Measurements from ENCODE around the gene MYO5B. TPM values are rescaled to one million over a fixed set of nuclear protein-coding genes. Genes with fewer than 3 reads are reported as not detected.
A peak's percentile ranks its signal among the peaks of the same experiment; 100 is the strongest.

Gene MYO5B
- total and polyA plus RNA-seq, 2 donors (not counting 1 experiment from before 2014, with no cell fraction given), result 0.30 to 1.7 TPM

- Histone ChIP-seq H3K4me2 (replicated peaks; ENCODE audit: low read depth, low read length, poor library complexity, severe bottlenecking) (no peak overlapping the region), H3K9me3 (ENCODE audit: control extremely low read depth in 1 of 3, control insufficient read depth in 2 of 3, insufficient read depth in 1 of 3, low read length in 2 of 3) (no peaks in the 10 kb centered on the region), H2AFZ (ENCODE audit: insufficient read depth, low read depth, low read length, poor library complexity, severe bottlenecking) (no peak overlapping the region), H3K27ac (ENCODE audit: low read length in 2 of 2) (no peak overlapping the region), H3K79me2 (ENCODE audit: control insufficient read depth, insufficient read depth, low read length) (no peaks in the 10 kb centered on the region), H3K27me3 (replicated peaks in 1 of 4; ENCODE audit: control extremely low read depth in 1 of 4, control insufficient read depth in 3 of 4, insufficient read depth in 4 of 4, low read length in 3 of 4) (no peaks in the 10 kb centered on the region), H3K4me1 (ENCODE audit: control insufficient read depth in 2 of 2, insufficient read depth in 2 of 2, low read length in 2 of 2) (no peaks in the 10 kb centered on the region), H3K36me3 (replicated peaks in 1 of 2; ENCODE audit: control extremely low read depth in 1 of 2, control insufficient read depth in 1 of 2, extremely low read depth in 1 of 2, insufficient read depth in 2 of 2, low read length in 1 of 2) (no peaks in the 10 kb centered on the region), H4K20me1 (ENCODE audit: control insufficient read depth, insufficient read depth, low read length, poor library complexity, severe bottlenecking) (no peaks in the 10 kb centered on the region), H3K4me3 (ENCODE audit: control extremely low read depth in 1 of 5, extremely low read depth in 1 of 5, insufficient read depth in 1 of 5, low read depth in 2 of 5, low read length in 4 of 5) (no peak overlapping the region), H3K9ac (ENCODE audit: low read length) (no peak overlapping the region)
- POLR2A ChIA-PET, result no interaction called here
- Mint-ChIP-seq H3K4me3 (no peak overlapping the region), H3K4me1 (no peaks in the 10 kb centered on the region), H3K27me3 (no peaks in the 10 kb centered on the region), H3K27ac (no peak overlapping the region), H3K9me3 (ENCODE audit: insufficient read depth) (no peaks in the 10 kb centered on the region)
- DNase-seq (peak; percentile 48), ATAC-seq (ENCODE audit: low read depth) (no peak)
- CTCF ChIA-PET, result interaction anchor here (0.7 to 7.3 kb wide), 9 partner anchors 11 to 1383 kb away, joined by 3 to 127 read pairs (median 6); no protein-coding TSS in a partner anchor
- WGBS (ENCODE audit: insufficient coverage), result 85% methylated on average over 8 of the region's 11 CpGs
- intact Hi-C loops (cut with micrococcal nuclease), result no loop called here
- TF ChIP-seq EZH2 (IDR thresholded peaks at IDR 0.05; ENCODE audit: borderline replicate concordance, insufficient read depth, low read depth, low read length, poor library complexity, severe bottlenecking) (no peak), CTCF (IDR thresholded peaks at IDR 0.05) (peak; percentile 79)
Measured at GRCh38 chr18:49858309-49859020, 336.5 kb downstream of the MYO5B start.

- H3K4me1 ChIP-seq (ENCODE audit: control insufficient read depth in 2 of 2, insufficient read depth in 2 of 2, low read length in 2 of 2), result no peaks in the 10 kb centered on the region
- no peak for ATAC-seq (ENCODE audit: low read depth)
- no peaks in the 10 kb centered on the region for H4K20me1 ChIP-seq (ENCODE audit: control insufficient read depth, insufficient read depth, low read length, poor library complexity, severe bottlenecking)
- H3K27me3 ChIP-seq (replicated peaks in 1 of 4; ENCODE audit: control extremely low read depth in 1 of 4, control insufficient read depth in 3 of 4, insufficient read depth in 4 of 4, low read length in 3 of 4), result no peaks in the 10 kb centered on the region
- TF ChIP-seq EZH2 (IDR thresholded peaks at IDR 0.05; ENCODE audit: borderline replicate concordance, insufficient read depth, low read depth, low read length, poor library complexity, severe bottlenecking) (no peak), CTCF (IDR thresholded peaks at IDR 0.05) (no peak)
- Mint-ChIP-seq H3K9me3 (ENCODE audit: insufficient read depth) (no peaks in the 10 kb centered on the region), H3K27ac (no peak overlapping the region), H3K4me1 (no peaks in the 10 kb centered on the region), H3K4me3 (no peak overlapping the region), H3K27me3 (no peaks in the 10 kb centered on the region)
- ChIA-PET POLR2A (no interaction called here), CTCF (interaction anchor here (0.6 to 7.3 kb wide), 6 partner anchors 10 to 585 kb away, joined by 3 to 127 read pairs (median 6); no protein-coding TSS in a partner anchor)
- no peak overlapping the region for H2AFZ ChIP-seq (ENCODE audit: insufficient read depth, low read depth, low read length, poor library complexity, severe bottlenecking)
- intact Hi-C loops (cut with micrococcal nuclease), result no loop called here
- 94% methylated on average over 3 of the region's 3 CpGs for WGBS (ENCODE audit: insufficient coverage)
- no peaks in the 10 kb centered on the region for H3K79me2 ChIP-seq (ENCODE audit: control insufficient read depth, insufficient read depth, low read length)
- H3K9me3 ChIP-seq (ENCODE audit: control extremely low read depth in 1 of 3, control insufficient read depth in 2 of 3, insufficient read depth in 1 of 3, low read length in 2 of 3), result no peaks in the 10 kb centered on the region
- no peak overlapping the region for H3K4me3 ChIP-seq (ENCODE audit: control extremely low read depth in 1 of 5, extremely low read depth in 1 of 5, insufficient read depth in 1 of 5, low read depth in 2 of 5, low read length in 4 of 5)
- no peak for DNase-seq
- H3K27ac ChIP-seq (ENCODE audit: low read length in 2 of 2), result no peak overlapping the region
- no peak overlapping the region for H3K4me2 ChIP-seq (replicated peaks; ENCODE audit: low read depth, low read length, poor library complexity, severe bottlenecking)
- no peaks in the 10 kb centered on the region for H3K36me3 ChIP-seq (replicated peaks in 1 of 2; ENCODE audit: control extremely low read depth in 1 of 2, control insufficient read depth in 1 of 2, extremely low read depth in 1 of 2, insufficient read depth in 2 of 2, low read length in 1 of 2)
- no peak overlapping the region for H3K9ac ChIP-seq (ENCODE audit: low read length)
Measured at GRCh38 chr18:49857708-49858107, 337.2 kb downstream of the MYO5B start.

Data from B cell (primary cell).